ENCODE measurements around the gene PSMA7.
"Not testable (repeated sequence)": the region's sequence is repeated elsewhere in the genome, so short reads cannot be mapped to it uniquely, and the experiment has no call there.

PSMA7 gene

DNA sequence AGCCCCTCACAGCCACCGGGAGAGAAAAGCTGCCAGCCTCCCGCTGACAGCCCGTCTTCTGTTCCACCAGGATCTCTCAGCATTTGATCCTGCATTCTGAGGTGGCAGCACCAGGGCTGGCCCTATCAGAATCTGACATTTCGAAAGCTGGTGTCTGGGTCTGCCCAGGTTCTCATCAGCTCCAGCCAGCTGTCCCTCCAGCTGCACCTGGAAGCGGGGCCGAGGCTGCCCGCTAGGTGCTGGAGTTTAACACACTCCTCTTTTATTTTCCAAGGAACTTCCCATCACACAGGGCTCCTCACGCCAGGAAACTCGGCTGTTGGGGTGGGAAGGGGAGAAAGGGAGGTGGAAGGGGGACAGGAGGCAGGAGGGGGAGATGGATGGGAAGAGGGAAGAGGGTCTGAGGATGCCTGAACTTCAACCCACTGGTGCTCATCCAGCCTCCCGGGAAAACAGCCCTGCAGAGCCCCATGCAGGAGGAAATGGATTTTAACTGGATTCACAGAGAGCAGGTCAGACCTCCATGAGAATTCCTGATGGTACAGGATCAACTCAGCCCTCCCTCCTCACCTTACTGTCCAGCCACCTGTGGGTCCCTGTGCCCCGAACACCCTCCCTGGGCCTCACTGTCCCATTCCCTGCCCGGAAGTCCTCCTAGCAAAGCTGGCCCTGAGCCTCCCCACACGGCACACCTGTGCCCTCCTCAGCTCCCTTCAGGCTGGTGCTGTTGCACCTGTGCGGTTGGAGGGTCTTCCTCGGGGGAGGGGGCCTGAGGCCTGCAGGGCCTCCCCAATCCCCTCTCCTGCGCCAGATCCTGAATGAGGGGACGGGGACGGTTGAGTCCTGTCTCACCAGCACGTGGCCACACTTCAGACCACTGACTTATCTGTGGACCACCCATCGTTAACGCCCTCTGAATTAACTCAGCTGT is 24.8 kb downstream of the PSMA7 start:
- no peak for DNase-seq

DNA sequence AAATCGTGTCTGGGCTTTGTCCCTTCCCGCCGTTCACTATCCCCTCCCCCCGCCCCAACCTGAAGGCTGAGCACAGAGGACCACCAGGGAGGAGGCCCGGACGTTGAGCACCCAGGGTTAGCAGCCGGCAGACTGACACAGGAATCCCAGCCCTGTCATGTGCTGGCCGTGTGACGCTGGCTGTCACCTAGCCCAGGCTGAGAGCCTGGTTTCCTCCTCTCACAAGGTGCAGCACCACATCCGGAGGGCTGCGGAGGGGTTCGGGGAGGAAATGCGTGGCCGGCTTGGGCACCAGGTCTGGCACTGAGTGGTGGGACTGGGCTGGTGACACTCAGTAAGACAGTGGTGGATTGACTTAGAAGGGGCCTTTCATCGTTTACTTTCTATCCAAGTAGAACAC is 25.5 kb downstream of the PSMA7 start:
- DNase-seq: no peak

DNA sequence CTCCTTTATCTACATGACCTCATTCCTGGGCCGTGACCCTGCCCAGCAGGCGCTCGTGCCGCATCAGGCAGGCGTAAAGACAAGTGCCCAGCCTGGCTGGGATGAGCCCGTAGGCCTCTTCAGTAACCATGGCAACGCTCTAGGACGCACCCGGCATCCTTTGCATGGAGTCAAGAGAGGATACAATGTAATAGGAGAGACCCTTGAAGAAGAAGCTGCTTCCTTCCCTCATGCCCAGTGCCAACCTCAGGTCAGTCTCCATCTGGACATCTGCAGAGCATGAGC is 25.9 kb downstream of the PSMA7 start:
- no peak for DNase-seq

DNA sequence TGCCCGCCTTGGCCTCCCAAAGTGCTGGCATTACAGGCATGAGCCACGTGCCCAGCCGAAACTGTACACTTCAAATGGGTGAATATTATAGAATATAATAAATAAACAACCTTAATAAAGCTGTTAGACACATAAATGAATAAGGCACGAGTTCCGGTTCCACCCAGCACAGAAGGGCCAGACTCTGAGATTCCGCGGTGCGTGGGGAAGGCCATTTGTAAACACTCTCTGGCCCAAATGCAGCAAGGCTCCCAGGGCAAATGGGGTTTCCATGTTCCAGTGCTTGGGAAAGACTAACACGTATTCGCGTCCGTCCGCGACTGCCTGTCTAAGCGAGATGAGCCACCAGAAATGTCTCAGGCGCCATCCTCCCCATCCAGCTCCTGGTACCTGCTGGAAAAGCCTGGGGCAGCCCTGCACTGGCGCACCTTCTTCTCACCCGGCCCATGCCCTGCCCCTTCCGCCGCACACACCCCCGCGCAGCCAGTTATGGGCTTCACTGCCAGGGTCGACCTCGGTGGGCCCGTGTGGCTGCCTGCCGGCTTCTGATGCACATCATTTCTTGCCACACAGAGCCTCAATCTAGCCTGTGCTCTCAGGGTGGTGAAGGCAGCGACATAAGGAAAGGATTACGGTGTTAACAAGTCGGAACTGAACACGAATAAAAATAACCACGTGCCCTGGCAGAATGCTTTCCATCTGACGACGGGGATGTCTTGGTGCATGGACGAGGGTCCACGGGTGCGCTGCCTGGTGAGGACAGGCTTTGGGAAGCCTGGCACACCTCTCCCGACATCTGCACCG is 26.4 kb downstream of the PSMA7 start:
- no peak for DNase-seq

DNA sequence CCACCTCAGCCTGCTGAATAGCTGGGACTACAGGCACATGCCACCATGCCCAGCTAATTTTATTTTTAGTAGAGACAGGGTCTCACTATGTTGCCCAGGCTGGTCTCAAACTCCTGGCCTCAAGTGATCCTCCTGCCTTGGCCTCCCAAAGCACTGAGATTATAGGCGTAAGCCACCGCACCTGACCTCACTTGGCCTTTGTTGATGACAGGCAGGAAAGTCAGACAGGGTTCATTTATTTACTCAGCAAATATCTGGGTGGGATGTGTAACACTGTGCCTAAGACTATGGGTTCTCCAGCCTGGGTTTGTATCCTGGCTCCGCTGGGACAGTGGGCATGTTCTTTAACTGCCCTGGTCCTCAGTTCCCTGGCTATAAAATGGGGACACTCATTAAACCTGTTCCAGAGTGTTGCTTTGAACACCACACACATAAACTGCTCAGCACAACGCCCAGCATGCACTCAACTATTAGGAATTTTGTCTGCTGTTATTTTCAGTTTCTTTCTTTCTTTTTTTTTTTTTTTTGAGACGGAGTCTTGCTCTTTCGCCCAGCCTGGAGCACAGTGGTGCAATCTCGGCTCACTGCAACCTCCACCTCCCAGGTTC is 27.3 kb downstream of the PSMA7 start:
- DNase-seq: not testable (repeated sequence)

DNA sequence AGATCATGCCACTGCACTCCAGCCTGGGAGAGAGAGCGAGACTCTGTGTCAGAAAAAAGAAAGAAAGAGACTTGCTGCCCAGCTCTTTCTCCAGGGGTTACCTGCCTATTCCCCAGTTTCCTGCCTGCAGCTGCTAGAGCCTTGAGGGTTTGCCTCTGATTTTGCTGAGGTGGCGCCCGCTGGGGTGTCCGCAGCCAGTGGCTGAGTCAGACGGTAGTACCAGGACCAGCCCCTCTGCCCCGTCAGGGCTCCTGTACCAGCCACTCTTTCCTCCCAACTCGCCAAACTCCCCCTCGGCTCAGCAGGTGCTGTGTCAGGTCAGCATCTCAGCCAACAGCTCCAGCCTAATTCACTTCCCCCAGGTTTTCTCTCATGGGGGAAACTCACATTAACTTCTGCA is 28.3 kb downstream of the PSMA7 start:
- no peak for DNase-seq

DNA sequence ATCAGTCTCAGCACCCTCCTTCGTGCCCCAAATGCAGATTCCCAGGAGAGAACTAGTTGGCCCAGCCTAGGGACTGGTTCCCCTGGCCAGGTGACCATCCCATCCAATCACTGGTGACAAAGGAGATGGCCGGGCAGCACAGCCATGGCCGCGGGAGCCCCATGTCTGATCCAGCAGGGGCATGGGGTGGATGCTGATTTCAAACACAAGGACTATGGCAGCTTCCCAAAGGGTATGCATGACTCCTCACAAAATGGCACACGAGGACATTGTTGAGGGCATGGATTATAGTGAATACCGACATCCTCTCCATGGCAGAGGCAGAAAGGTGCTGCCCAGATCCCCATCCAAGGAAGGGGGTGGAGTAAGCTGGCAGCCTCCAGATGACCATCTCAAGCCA is 30.8 kb downstream of the PSMA7 start:
- no peak for DNase-seq

DNA sequence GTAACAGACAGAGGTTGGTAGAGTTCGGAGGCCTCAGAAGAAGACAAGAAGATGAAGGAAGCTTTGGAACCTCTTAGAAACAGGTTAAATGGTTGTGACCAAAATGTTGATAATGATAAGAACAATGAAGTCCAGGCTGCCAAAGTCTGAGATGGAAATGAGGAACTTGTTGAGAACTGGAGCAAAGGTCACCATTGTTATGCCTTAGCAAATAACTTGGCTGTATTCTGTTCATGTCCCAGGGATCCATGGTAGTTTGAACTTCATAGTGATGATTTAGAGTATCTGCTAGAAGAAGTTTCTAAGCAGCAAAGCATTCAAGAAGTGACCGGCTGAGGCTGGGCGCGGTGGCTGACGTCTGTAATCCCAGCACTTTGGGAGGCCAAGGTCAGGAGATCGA is 32.0 kb downstream of the PSMA7 start:
- DNase-seq: no peak

DNA sequence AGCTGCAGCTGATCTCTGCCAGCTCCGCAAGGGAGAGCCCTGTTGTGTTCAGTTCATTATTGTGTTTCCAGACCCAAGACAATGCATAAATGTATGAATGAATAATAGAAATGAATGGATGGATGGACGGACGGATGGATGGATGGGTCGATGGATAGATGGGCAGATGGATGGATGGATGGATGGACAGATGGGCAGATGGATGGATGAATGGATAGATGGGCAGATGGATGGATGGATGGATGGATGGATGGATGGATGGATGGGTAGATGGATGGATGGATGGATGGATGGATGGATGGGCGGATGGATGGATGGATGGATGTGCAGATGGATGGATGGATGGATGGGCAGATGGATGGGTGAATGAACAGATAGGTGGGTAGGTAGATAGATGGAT is 37.6 kb downstream of the PSMA7 start:
- DNase-seq: no peak

DNA sequence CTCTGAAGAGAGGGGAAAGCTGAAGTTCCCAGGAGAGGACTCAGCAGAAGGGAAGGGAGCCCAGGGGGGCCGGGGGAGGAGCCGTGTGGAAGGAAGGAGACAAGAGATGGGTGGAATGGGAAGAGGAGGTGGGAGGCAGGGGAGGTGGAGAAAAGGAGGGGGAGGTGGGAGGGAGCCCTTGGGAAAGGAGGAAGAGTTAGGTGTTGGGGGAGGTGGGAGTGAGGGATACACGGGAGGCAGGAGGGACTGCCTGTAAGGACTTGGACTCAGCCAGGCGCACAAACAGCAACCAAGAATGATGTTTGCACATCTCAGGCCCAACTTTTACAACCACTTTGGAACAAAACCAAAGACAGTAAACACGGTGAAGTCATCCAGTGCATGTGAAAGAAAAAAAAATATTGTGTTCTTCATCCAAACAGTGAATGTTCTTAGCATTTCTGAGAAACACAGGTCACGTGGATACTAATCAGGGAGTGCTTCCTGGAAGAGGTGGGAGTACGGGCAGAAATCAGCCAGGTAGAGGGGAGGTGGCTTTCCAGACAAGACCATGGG is 38.3 kb downstream of the PSMA7 start:
- no peak for DNase-seq

DNA sequence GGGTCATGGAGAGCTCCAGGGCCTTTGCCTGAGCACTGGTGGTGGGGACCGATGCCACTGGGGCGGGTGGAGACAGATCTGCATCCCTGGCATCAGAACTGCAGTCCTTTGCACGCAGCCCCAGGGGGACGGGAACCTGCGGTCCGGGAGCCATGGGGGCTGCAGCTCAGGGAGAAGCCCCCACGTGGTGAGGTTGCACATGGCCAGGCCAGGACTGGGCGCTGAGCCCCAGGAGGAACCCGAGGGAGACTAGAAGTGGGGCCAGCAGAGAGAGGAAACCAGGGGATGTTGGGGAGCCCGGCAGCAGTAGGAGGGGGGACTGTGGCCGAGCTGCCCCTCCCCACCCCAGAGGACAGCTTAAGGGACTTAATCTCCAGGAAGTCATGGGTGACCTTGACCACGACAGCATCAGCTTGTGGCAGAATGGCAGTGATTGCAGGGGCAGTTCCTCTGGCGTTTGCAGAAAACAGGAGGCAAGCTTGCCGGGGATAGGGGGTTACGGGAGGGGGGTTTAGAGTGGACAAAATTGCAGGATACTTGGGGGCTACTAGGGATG is 38.9 kb downstream of the PSMA7 start:
- DNase-seq: no peak

DNA sequence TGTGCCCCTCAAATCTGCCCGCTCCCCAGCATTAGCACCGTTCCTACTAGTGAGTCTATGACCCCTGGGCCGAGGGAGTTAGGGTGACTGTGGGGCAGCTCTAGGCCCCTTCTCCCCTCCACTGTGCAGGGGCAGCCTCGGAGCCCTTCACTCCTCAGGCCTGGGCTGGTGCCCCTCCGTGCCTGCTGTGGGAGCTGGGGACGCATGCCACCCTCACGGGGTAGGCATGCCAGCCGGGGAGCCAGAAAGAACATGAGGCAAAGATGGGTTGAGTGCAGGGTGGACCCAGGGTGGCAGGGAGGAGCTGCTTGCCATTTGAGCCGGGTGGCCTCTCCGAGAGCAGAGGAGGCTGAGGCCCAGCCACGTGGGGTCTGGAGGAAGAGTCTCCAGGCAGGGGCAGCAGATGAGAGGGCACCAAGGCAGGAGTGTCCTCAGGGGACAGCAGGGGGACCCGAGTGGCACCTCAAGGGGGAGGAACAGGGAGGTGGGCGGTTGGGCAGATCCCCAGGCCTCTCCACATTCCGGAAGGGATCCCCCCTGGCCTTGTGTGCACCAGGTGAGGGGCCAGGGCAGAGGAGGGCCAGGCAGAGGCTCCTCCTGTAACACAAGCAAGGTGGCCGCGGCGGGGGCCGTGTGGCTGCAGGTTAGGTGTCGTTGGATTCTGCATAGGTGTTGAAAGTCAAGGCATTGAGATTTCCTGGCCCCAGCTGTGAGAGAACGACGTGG is 39.5 kb downstream of the PSMA7 start:
- DNase-seq: no peak

DNA sequence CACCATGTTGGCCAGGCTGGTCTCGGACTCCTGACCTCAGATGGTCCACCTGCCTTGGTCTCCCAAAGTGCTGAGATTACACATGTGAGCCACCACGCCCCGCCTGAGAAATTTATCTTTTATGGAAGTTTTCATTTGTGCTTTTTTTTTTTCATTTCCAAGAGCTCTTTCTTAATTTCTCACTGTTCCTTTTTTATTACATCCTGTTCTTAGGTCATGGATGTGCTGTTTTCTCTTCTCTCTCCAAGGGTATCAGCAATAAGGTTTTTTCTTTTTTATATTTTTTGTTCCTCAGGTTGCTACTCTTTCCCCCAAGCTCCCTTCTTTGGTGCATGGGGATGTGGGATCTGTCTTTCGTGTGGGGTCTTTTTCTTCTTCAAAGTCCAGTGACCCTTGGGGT is 42.1 kb downstream of the PSMA7 start:
- no peak for DNase-seq

DNA sequence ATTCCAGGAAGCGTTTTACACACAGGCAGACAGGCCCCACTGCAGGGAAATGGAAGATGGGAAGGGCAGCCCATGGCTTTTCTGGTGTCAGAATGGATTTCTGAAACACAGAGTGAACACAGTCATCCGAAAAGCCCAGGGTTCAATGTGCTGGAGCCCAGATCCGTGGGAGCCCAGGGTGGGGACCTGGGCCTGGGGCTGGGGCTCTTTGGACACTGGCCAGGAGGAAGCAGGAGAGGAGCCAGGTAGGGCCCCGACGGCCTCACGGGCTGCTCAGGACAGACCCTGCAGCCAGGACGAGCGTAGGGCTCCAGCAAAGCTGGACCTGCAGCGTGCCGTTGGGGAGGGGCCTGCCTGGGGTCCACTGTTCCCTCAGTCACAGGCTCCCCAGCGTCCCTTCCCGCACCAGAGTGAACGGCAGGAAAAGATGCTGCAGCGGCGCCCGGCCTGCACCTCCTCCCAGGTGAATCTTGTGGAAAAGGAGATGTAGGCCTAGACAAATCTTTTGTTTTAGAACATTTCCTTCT is 45.2 kb downstream of the PSMA7 start:
- no peak for DNase-seq

DNA sequence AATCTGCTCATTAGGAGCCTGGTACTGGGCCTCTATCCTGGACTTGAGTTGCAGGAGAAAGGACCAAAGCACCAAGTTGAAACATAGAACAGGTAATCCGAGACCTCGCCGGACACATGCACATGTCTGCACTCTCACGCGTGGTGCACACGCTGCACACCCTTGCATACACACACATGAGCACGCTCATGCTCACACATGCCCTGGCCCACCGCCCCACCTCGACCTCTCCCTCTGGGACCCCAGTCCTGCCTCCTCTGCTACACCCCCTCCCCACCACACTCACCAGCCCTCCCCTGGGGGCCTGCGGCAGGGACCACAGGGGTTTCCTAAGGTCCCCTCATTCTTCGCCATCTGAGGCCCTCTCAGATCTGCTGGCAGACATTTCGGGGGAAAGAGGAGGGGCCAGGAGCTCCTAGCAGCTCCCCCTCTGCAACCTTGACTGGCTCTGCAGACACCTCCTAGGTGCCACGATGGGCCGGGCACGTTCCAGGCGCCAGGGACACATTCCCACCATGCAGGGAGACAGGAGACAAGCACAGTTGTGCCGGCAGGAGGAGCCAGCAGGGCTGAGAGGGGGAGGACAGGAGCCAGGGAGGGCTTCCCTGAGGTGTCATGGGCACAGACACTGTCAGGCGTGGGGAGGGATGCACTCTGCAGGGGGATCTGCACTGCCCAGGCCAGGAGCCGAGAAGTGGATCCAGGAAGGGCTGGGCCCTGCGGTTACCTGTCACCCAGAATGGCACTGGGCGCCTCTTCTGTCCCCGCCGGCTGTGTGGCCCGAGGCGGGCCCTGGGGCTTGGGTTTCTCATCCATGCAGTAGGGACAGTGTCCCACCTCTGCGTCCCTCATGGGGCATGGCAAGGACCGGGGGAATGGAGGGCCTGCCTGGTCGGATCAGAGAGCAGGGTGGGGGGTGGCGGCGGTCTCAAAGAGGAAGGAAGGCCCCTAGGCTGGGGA is 46.5 kb downstream of the PSMA7 start:
- no peak for DNase-seq

DNA sequence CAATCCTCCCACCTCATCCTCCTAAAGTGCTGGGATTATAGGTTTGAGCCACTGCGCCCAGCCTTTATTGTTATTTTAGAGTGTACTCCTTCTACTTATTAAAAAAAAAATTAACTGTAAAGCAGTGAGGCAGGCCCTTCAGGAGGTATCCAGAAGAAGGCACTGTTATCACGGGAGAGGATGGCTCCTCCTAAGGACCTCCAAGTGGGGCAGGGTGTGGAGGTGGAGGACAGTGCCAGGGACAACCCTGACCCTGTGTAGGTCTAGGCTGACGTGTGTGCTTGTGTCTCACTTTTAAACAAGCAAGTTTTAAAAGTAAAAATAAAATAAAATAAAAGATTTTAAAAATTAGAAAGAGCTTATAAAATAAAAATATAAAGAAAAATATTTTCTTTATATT is 53.8 kb downstream of the PSMA7 start:
- DNase-seq: no peak

DNA sequence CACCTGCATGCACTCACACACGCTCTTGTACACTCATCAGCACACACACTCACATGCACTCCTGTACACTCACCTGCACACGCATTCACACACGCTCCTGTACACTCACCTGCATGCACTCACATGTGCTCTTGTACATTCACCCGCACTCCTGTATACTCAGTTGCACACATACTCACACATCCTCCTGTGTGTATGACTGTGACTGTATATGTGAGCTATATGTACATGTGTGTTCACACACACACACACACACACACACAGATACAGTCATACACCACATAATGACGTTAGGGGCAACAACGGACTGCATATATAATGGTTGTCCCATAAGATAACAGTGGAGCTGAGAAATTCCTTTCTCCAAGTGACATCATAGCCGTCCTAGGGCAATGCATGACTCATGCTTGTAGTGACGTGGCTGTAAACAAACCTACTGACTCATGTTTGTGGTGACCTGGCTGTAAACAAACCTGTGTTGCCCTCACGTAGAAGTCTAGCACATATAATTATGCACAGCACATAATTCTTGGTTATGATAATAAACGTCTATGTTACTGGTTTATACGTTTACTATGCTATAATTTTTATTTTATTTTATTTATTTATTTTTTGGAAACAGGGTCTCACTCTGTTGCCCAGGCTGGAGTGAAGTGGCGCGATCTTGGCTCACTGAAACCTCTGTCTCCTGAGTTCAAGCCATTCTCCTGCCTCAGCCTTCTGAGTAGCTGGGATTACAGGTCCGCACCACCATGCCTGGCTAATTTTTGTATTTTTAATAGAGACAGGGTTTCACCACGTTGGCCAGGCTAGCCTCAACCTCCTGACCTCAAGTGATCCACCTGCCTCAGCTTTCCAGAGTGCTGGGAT is 54.7 kb downstream of the PSMA7 start:
- DNase-seq: no peak

DNA sequence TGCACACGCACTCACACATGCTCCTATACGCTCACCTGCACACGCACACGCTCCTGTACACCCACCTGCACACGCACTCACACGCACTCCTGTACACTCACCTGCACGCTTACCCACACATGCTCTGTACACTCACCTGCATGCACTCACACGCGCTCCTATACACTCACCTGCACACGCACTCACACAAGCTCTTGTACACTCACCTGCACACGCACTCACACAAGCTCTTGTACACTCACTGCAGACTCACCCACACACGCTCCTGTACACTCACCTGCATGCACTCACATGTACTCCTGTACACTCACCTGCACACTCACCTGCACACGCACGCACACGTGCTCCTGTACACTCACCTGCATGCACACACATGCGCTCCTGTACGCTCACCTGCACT is 55.6 kb downstream of the PSMA7 start:
- no peak for DNase-seq

DNA sequence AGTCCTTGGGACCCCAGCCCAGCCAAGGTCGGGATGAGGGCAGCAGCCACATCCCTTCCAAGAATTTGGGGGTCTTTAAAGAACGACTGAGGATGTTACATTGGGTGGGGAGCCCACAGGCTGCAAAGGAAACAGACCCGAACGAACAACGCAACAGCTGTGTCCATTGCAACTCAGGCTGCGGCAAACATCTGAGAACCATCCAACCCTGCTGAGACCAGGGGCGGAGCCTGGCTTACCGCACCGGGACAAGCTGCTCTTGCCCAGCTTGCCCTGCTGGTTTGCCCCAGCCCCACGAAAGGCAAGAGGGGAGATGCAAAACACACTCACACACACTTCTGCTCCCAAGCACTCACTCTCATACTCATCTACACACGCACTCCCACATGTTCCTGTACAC is 56.0 kb downstream of the PSMA7 start:
- DNase-seq: peak; percentile 44

All from femur (tissue), 1 donor.